WTC11 (cell line): ENCODE data around the gene PRSS53. TPM values are rescaled to one million over a fixed set of nuclear protein-coding genes. Genes with fewer than 3 reads are reported as not detected.

Experiments
- ATAC-seq: fragments of 200-7000 bp; cut with Tn5 transposase; 2 replicates; pipeline ENCODE4 v1.10.0; 2021; ENCODE audit warnings: mild to moderate bottlenecking, moderate library complexity
- CTCF ChIA-PET: fragments of 300-600 bp; sonication (Branson Sonifier 250); formaldehyde crosslinking; loops from one replicate; lab custom pipeline; 2021; ENCODE audit warnings: antibody characterized with exemption; lab: Charles Lee
- POLR2A ChIA-PET: fragments of 350-600 bp; sonication (Branson Sonifier 250); formaldehyde crosslinking; loops from one replicate; lab custom pipeline; 2021; ENCODE audit warnings: antibody characterized with exemption; lab: Charles Lee
- DNase-seq: peaks from one replicate; pipeline ENCODE4 v3.0.0; 2021; ENCODE audit warnings: low spot score
- H3K27ac Mint-ChIP-seq: 2 replicates; pipeline ENCODE4 v1.8.0; 2021; ENCODE audit warnings: mixed read lengths
- H3K27me3 Mint-ChIP-seq: 2 replicates; pipeline ENCODE4 v1.8.0; 2021; ENCODE audit warnings: low read depth, mild to moderate bottlenecking, moderate library complexity, mixed read lengths
- H3K36me3 Mint-ChIP-seq: 2 replicates; pipeline ENCODE4 v1.8.0; 2021; ENCODE audit warnings: mixed read lengths
- H3K4me1 Mint-ChIP-seq: 2 replicates; pipeline ENCODE4 v1.8.0; 2022; ENCODE audit warnings: mixed read lengths
- H3K4me3 Mint-ChIP-seq: 2 replicates; pipeline ENCODE4 v1.8.0; 2021; ENCODE audit warnings: mild to moderate bottlenecking, moderate library complexity, mixed read lengths
- H3K9me3 Mint-ChIP-seq: 2 replicates; pipeline ENCODE4 v1.8.0; 2021; ENCODE audit warnings: mixed read lengths
- AR ChIP-seq: fragments of 250-450 bp; sonication (Bioruptor Pico); IDR thresholded peaks from 2 replicates; pipeline ENCODE4 v1.9.0; 2021; ENCODE audit warnings: mild to moderate bottlenecking
- ATF6 ChIP-seq: sonication (generic); formaldehyde crosslinking; IDR thresholded peaks from 2 replicates; pipeline ENCODE4 v1.8.1; 2023; ENCODE audit warnings: mild to moderate bottlenecking, missing genetic modification reagents
- CBFB ChIP-seq: sonication (generic); formaldehyde crosslinking; IDR thresholded peaks from 2 replicates; pipeline ENCODE4 v1.8.1; 2022; ENCODE audit warnings: mild to moderate bottlenecking, low read depth, missing genetic modification reagents
- FOXP4 ChIP-seq: sonication (generic); formaldehyde crosslinking; IDR thresholded peaks from 2 replicates; pipeline ENCODE4 v1.8.0; 2022; ENCODE audit warnings: mild to moderate bottlenecking, missing genetic modification reagents
- MLX ChIP-seq: sonication (generic); formaldehyde crosslinking; IDR thresholded peaks from 2 replicates; pipeline ENCODE4 v1.8.1; 2023; ENCODE audit warnings: mild to moderate bottlenecking, missing genetic modification reagents, moderate library complexity
- MXD4 ChIP-seq: fragments of 250-450 bp; sonication (Bioruptor Pico); IDR thresholded peaks from 2 replicates; pipeline ENCODE4 v1.8.0; 2021; ENCODE audit warnings: mild to moderate bottlenecking, moderate library complexity, borderline replicate concordance
- NFE2L1 ChIP-seq: sonication (generic); formaldehyde crosslinking; IDR thresholded peaks from 2 replicates; pipeline ENCODE4 v1.8.1; 2023; ENCODE audit warnings: missing genetic modification reagents
- NFYB ChIP-seq: sonication (generic); formaldehyde crosslinking; conservative IDR thresholded peaks from 2 replicates; pipeline ENCODE4 v1.8.0; 2022; ENCODE audit warnings: low read depth, missing genetic modification reagents
- OVOL2 ChIP-seq: fragments of 250-450 bp; sonication (Bioruptor Pico); IDR thresholded peaks from 2 replicates; pipeline ENCODE4 v1.9.0; 2021; ENCODE audit warnings: mild to moderate bottlenecking, borderline replicate concordance
- USF1 ChIP-seq: sonication (generic); formaldehyde crosslinking; IDR thresholded peaks from 2 replicates; pipeline ENCODE4 v1.8.0; 2022; ENCODE audit warnings: mild to moderate bottlenecking, missing genetic modification reagents
- USF2 ChIP-seq: sonication (generic); formaldehyde crosslinking; IDR thresholded peaks from 2 replicates; pipeline ENCODE4 v1.8.1; 2023; ENCODE audit warnings: mild to moderate bottlenecking, missing genetic modification reagents, moderate library complexity
- ZMAT4 ChIP-seq: fragments of 250-450 bp; sonication (Bioruptor Pico); IDR thresholded peaks from 2 replicates; pipeline ENCODE4 v1.9.0; 2021; ENCODE audit warnings: mild to moderate bottlenecking
- ZNF138 ChIP-seq: sonication (generic); formaldehyde crosslinking; conservative IDR thresholded peaks from 2 replicates; pipeline ENCODE4 v1.8.1; 2022; ENCODE audit warnings: mild to moderate bottlenecking, moderate library complexity, missing genetic modification reagents
- ZNF232 ChIP-seq: sonication (generic); formaldehyde crosslinking; IDR thresholded peaks from 2 replicates; pipeline ENCODE4 v1.8.0; 2022; ENCODE audit warnings: mild to moderate bottlenecking, missing genetic modification reagents
- ZNF396 ChIP-seq: fragments of 250-450 bp; sonication (Bioruptor Pico); IDR thresholded peaks from 2 replicates; pipeline ENCODE4 v1.8.0; 2021; ENCODE audit warnings: mild to moderate bottlenecking, moderate library complexity, borderline replicate concordance
- ZNF512 ChIP-seq: sonication (generic); formaldehyde crosslinking; IDR thresholded peaks from 2 replicates; pipeline ENCODE4 v1.8.1; 2022; ENCODE audit warnings: missing genetic modification reagents, borderline replicate concordance
- ZNF532 ChIP-seq: fragments of 250-450 bp; sonication (Bioruptor Pico); IDR thresholded peaks from 2 replicates; pipeline ENCODE4 v1.9.0; 2021; ENCODE audit warnings: mild to moderate bottlenecking, borderline replicate concordance
- total RNA-seq: library from RNA; stranded (reverse); gene quantifications from 3 replicates; pipeline ENCODE4 v1.2.3, GENCODE V29; 2021

PRSS53 gene
- total RNA-seq, 1 experiment from 2014 or later: 4.9 TPM

- no peak overlapping the region for H3K27ac Mint-ChIP-seq
- ChIA-PET CTCF (no interaction called here), POLR2A (no interaction called here)
- ATAC-seq (no peak), DNase-seq (no peak)
- no peak for TF ChIP-seq CBFB (CRISPR knock-in tag)
- TF ChIP-seq ZMAT4: no peak
- TF ChIP-seq ZNF138 (CRISPR knock-in tag): no peak
- TF ChIP-seq OVOL2 (CRISPR knock-in tag): no peak
- TF ChIP-seq NFE2L1 (CRISPR knock-in tag): no peak
- no peak for TF ChIP-seq MLX (CRISPR knock-in tag)
- no peak for TF ChIP-seq USF1 (CRISPR knock-in tag)
- no peak for TF ChIP-seq AR (CRISPR knock-in tag)
- TF ChIP-seq MXD4 (CRISPR knock-in tag): no peak
- no peak for TF ChIP-seq FOXP4 (CRISPR knock-in tag)
- no peak overlapping the region; the same call in 1 of the 2 replicates for H3K4me3 Mint-ChIP-seq
- H3K4me1 Mint-ChIP-seq: peaks cover 11% of the 10 kb centered on the region
- H3K27me3 Mint-ChIP-seq: no peaks in the 10 kb centered on the region
- peaks cover 36% of the 10 kb centered on the region for H3K36me3 Mint-ChIP-seq
- no peaks in the 10 kb centered on the region for H3K9me3 Mint-ChIP-seq
Observed at GRCh38 chr16:31114468-31114867, 25.7 kb upstream of the PRSS53 start.

- no peaks in the 10 kb centered on the region for H3K9me3 Mint-ChIP-seq
- no peak overlapping the region for H3K27ac Mint-ChIP-seq
- ChIA-PET CTCF (no interaction called here), POLR2A (no interaction called here)
- DNase-seq (no peak), ATAC-seq (no peak)
- no peaks in the 10 kb centered on the region for H3K27me3 Mint-ChIP-seq
- H3K4me3 Mint-ChIP-seq: no peak overlapping the region
- H3K36me3 Mint-ChIP-seq: peaks cover 30% of the 10 kb centered on the region
- peaks cover 6% of the 10 kb centered on the region for H3K4me1 Mint-ChIP-seq
- no peak for TF ChIP-seq USF2
- TF ChIP-seq ZNF232 (CRISPR knock-in tag): no peak
- no peak for TF ChIP-seq ZNF396 (CRISPR knock-in tag)
- no peak for TF ChIP-seq ATF6
- TF ChIP-seq NFYB (CRISPR knock-in tag): no peak
- no peak for TF ChIP-seq ZNF512 (CRISPR knock-in tag)
- TF ChIP-seq ZNF532 (CRISPR knock-in tag): no peak
Observed at GRCh38 chr16:31113121-31114120, 24.7 kb upstream of the PRSS53 start.
